DOHH2 (cell line): ENCODE measurements around the gene DOCK6.

Experiments
- H3F3A ChIP-seq: fragments of 200-600 bp; sonication (generic), shearing (Covaris generic); 2 replicates; pipeline ENCODE4 v1.6.0; 2016; ENCODE audit warnings: antibody characterized with exemption, mild to moderate bottlenecking; ENCODE audit not compliant: control insufficient read depth, insufficient read depth
- H3K27ac ChIP-seq: fragments of 200-600 bp; sonication (generic); 2 replicates; pipeline ENCODE4 v1.5.1; 2014; ENCODE audit warnings: low read depth, mild to moderate bottlenecking, low read length, moderate library complexity
- H3K27me3 ChIP-seq: fragments of 200-600 bp; sonication (generic); 2 replicates; pipeline ENCODE4 v1.6.1; 2014; ENCODE audit warnings: mild to moderate bottlenecking, low read length, mixed read lengths; ENCODE audit not compliant: control insufficient read depth
- H3K36me3 ChIP-seq: fragments of 200-600 bp; sonication (generic); 2 replicates; pipeline ENCODE4 v1.6.1; 2014; ENCODE audit warnings: mild to moderate bottlenecking, low read length, moderate library complexity, mixed read lengths; ENCODE audit not compliant: control insufficient read depth
- H3K4me1 ChIP-seq: fragments of 200-600 bp; sonication (generic); 2 replicates; pipeline ENCODE4 v1.6.1; 2014; ENCODE audit warnings: mild to moderate bottlenecking, low read length, mixed read lengths; ENCODE audit not compliant: control insufficient read depth
- H3K4me2 ChIP-seq: fragments of 200-600 bp; sonication (generic); 2 replicates; pipeline ENCODE4 v1.6.0; 2014; ENCODE audit warnings: mild to moderate bottlenecking, low read length, moderate library complexity
- H3K4me3 ChIP-seq: fragments of 200-600 bp; sonication (generic); 2 replicates; pipeline ENCODE4 v1.5.1; 2014; ENCODE audit warnings: mild to moderate bottlenecking, low read length, mixed read lengths
- H3K79me2 ChIP-seq: fragments of 200-600 bp; sonication (generic); 2 replicates; pipeline ENCODE4 v1.6.1; 2014; ENCODE audit warnings: mild to moderate bottlenecking, low read length, mixed read lengths; ENCODE audit not compliant: control insufficient read depth
- H3K9me2 ChIP-seq: fragments of 200-600 bp; sonication (generic); replicated peaks from 2 replicates; pipeline ENCODE4 v1.6.1; 2014; ENCODE audit warnings: mild to moderate bottlenecking, low read length, mixed read lengths; ENCODE audit not compliant: control insufficient read depth
- H3K9me3 ChIP-seq: fragments of 200-600 bp; sonication (generic); 2 replicates; pipeline ENCODE4 v1.6.1; 2014; ENCODE audit warnings: antibody characterized with exemption, low read length, mixed read lengths; ENCODE audit not compliant: control insufficient read depth, insufficient read depth
- H4K20me1 ChIP-seq: fragments of 200-600 bp; sonication (generic); 2 replicates; pipeline ENCODE4 v1.6.0; 2014; ENCODE audit warnings: low read depth, mild to moderate bottlenecking, antibody characterized with exemption, low read length, moderate library complexity; ENCODE audit not compliant: control insufficient read depth, insufficient read depth
- CTCF ChIP-seq: fragments of 200-600 bp; sonication (generic); IDR thresholded peaks from one replicate; pipeline ENCODE4 v1.5.1; 2014; ENCODE audit warnings: antibody characterized with exemption, mild to moderate bottlenecking, low read depth, low read length; ENCODE audit not compliant: poor library complexity, severe bottlenecking
- EZH2phosphoT487 ChIP-seq: fragments of 200-600 bp; sonication (generic); IDR thresholded peaks from 2 replicates; pipeline ENCODE4 v1.6.1; 2017; ENCODE audit warnings: borderline replicate concordance, mild to moderate bottlenecking, antibody characterized with exemption, low read length, moderate library complexity, mixed read lengths

Gene DOCK6

GRCh38 chr19:11225815-11226214 is 36.5 kb downstream of the DOCK6 start:
- Histone ChIP-seq H3K27me3 (no peaks in the 10 kb centered on the region), H3K9me2 (no peaks in the 10 kb centered on the region), H3K4me2 (no peak overlapping the region), H3K27ac (no peak overlapping the region), H3K79me2 (no peaks in the 10 kb centered on the region), H3K9me3 (no peaks in the 10 kb centered on the region), H3K4me1 (peaks cover 4% of the 10 kb centered on the region; the same call in 1 of the 2 replicates), H3K36me3 (peaks cover 8% of the 10 kb centered on the region), H4K20me1 (no peaks in the 10 kb centered on the region), H3F3A (no peaks in the 10 kb centered on the region), H3K4me3 (no peak overlapping the region)
- TF ChIP-seq EZH2phosphoT487 (no peak), CTCF (no peak)

- Histone ChIP-seq H3F3A (no peaks in the 10 kb centered on the region), H3K27me3 (no peaks in the 10 kb centered on the region), H3K4me2 (no peak overlapping the region), H3K9me2 (no peaks in the 10 kb centered on the region), H3K4me3 (no peak overlapping the region), H3K9me3 (no peaks in the 10 kb centered on the region), H4K20me1 (no peaks in the 10 kb centered on the region), H3K4me1 (peaks cover 4% of the 10 kb centered on the region; the same call in 1 of the 2 replicates), H3K79me2 (no peaks in the 10 kb centered on the region), H3K36me3 (peaks cover 8% of the 10 kb centered on the region), H3K27ac (no peak overlapping the region)
- TF ChIP-seq CTCF = no peak
- no peak for TF ChIP-seq EZH2phosphoT487
These were observed 37.2 kb downstream of the DOCK6 start for GRCh38 chr19:11225172-11225571.

- TF ChIP-seq EZH2phosphoT487 = no peak
- no peak for TF ChIP-seq CTCF
- Histone ChIP-seq H4K20me1 (no peaks in the 10 kb centered on the region), H3K9me2 (no peaks in the 10 kb centered on the region), H3K27me3 (no peaks in the 10 kb centered on the region), H3F3A (no peaks in the 10 kb centered on the region), H3K36me3 (peaks cover 8% of the 10 kb centered on the region), H3K4me1 (peaks cover 4% of the 10 kb centered on the region; the same call in 1 of the 2 replicates), H3K4me2 (no peak overlapping the region), H3K79me2 (no peaks in the 10 kb centered on the region), H3K9me3 (no peaks in the 10 kb centered on the region), H3K27ac (no peak overlapping the region), H3K4me3 (no peak overlapping the region)
These were observed 37.9 kb downstream of the DOCK6 start for GRCh38 chr19:11224429-11224828.
